Fibroblast of skin of back (primary cell): Measurements from ENCODE around the gene FGD5. TPM values are rescaled to one million over a fixed set of nuclear protein-coding genes. Genes with fewer than 3 reads are reported as not detected.

ENCODE experiments used
- DNase-seq: peaks from one replicate; pipeline ENCODE4 v3.0.0-alpha.2; 2013
- polyA plus RNA-seq, 2 experiments: library from polyadenylated mRNA; unstranded; fragments of 120-200 nt; gene quantifications; one replicate each; pipeline ENCODE4 v1.2.1, GENCODE V29; 2013; ENCODE audit not compliant: insufficient read length in 2 of 2

Gene FGD5, protein sequence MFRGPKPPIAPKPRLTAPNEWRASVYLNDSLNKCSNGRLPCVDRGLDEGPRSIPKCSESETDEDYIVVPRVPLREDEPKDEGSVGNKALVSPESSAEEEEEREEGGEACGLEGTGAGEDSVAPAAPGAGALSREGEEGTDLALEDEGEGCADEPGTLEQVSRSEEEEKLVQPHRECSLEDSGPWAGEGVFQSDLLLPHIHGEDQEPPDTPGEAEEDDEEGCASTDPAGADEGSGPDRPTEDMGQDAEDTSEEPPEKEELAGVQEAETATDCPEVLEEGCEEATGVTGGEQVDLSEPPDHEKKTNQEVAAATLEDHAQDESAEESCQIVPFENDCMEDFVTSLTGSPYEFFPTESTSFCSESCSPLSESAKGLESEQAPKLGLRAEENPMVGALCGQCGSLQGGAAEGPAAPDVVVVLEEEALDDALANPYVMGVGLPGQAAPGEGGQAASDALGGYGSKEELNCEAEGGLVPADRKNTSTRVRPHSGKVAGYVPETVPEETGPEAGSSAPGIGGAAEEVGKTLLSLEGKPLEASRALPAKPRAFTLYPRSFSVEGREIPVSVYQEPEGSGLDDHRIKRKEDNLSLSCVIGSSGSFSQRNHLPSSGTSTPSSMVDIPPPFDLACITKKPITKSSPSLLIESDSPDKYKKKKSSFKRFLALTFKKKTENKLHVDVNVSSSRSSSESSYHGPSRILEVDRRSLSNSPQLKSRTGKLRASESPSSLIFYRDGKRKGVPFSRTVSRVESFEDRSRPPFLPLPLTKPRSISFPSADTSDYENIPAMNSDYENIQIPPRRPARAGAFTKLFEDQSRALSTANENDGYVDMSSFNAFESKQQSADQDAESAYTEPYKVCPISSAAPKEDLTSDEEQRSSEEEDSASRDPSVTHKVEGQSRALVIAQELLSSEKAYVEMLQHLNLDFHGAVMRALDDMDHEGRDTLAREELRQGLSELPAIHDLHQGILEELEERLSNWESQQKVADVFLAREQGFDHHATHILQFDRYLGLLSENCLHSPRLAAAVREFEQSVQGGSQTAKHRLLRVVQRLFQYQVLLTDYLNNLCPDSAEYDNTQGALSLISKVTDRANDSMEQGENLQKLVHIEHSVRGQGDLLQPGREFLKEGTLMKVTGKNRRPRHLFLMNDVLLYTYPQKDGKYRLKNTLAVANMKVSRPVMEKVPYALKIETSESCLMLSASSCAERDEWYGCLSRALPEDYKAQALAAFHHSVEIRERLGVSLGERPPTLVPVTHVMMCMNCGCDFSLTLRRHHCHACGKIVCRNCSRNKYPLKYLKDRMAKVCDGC (N-terminal part only)
- polyA plus RNA-seq (2013, experiment 1 of 2; ENCODE audit: insufficient read length) = 0.35 TPM
- 0.20 TPM for polyA plus RNA-seq (2013, experiment 2 of 2; ENCODE audit: insufficient read length)

DNA sequence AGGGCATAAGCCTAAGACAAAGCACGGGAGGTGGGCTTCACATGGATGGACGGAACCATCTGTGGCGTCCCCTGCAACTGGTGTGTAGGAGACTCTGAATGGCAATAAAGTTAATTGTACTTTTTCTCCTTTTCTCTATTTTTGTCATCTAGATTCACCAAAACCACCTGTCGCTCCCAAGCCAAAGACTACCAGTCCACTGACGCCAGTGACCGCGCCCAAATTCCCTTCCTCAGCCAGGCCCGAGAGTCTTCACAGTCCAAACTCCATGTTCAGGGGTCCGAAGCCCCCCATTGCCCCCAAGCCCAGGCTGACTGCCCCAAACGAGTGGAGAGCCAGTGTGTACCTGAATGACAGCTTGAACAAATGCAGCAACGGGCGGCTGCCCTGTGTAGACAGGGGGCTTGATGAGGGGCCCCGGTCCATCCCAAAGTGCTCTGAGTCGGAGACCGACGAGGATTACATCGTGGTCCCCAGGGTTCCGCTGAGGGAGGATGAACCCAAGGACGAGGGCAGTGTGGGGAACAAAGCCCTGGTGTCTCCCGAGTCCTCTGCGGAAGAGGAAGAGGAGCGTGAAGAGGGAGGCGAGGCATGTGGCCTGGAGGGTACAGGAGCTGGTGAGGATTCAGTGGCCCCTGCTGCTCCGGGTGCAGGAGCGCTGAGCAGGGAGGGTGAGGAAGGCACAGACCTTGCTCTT is at the start of gene FGD5:
TSS of gene FGD5 (plus strand) at position 159 of the 697 bp plus-strand sequence. CDS start at position 269, 110 bp downstream.
- DNase-seq = no peak

DNA sequence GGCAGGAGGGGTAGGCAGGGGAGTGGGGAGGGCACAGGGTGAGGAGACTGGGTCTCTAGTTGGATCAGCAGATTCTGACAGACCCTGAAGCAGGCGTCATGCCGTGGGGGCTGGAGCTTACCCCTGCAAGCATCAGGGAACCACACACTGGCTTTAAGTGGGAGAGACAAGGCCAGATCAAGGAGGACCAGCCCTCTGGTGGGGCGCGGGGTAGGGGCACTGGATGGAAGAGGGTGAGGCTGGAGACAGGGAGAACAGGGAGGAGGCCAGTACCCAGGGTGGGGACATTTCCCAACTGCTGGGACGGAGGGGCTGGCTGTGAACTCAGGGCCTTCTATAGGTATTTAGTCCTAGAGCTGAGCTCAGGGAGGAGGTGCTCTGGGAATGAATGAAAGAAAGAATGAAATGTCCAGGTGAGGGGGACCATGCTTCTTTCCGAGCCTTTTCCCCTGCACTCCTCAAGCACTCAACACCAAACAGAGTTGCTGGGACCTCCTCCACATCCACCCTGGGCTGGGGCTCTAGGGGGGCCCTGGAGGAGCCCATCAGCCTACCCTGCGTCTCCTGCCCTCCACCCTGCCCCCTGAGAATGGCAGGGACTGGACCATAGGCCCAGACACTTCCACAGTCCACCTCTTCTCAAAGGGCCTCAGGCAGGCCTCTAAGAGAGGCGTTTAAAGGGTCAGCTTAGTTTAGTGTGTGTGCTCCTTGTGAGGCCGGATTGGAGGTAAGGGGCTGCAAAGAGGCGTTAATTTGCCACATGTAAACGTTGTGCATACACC is 49.0 kb upstream of the FGD5 start:
- DNase-seq = no peak

DNA sequence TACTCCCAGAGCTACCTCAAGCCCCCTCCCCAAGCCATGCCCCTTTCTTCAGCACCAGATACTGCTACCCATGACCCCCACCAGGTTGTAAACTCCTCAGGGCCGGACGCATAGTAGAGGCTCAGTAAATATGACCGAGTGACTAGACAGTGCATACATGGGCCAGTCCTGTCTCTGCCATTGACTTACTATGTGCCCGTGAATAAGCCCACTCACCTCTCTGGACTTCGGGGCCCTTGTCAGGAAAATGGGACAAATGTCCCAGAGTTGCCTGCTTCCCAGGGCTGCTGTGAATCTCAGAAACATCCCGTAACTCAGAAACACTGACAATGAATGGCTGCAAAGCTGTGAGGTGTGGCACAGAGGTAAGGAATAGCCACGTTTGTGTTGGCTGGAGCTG is 48.2 kb upstream of the FGD5 start:
- DNase-seq = no peak

- no peak for DNase-seq
These were observed 46.9 kb upstream of the FGD5 start for GRCh38 chr3:14771593-14772497.

GRCh38 chr3:14772533-14773138 is 46.1 kb upstream of the FGD5 start:
- no peak for DNase-seq

GRCh38 chr3:14773281-14773680 is 45.5 kb upstream of the FGD5 start:
- DNase-seq = no peak

GRCh38 chr3:14773691-14774128 is 45.1 kb upstream of the FGD5 start:
- no peak for DNase-seq

- no peak for DNase-seq
These were observed 44.3 kb upstream of the FGD5 start for GRCh38 chr3:14774431-14774830.

- DNase-seq = no peak
These were observed 43.8 kb upstream of the FGD5 start for GRCh38 chr3:14775011-14775410.

GRCh38 chr3:14775563-14775962 is 43.2 kb upstream of the FGD5 start:
- no peak for DNase-seq

DNA sequence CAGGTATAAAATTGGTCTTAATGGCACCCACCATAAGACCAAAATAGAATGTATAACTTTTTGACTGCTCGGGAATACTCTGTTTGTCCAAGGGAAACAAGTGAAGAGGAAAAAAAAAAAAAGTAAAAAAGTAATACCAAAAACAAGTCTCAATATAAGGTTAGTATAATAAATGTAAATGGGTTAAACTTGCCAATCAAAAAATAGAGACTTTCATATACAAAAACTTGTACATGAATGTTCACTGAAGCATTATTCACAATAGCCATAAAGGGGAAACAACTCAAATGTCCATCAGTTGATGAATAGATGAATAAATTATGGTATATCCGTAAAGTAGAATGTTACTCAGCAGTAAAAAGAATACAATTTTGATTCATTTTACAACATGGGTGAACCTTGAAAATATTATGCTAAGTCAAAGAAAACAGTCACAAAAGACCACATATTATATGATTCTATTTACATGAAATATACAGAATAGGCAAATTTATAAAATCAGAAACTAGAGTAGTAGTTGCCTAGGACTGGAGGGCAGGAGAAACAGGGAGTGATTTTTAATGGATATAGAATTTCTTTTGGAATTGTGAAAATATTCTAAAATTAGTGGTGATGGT is 39.6 kb upstream of the FGD5 start:
- DNase-seq = no peak

DNA sequence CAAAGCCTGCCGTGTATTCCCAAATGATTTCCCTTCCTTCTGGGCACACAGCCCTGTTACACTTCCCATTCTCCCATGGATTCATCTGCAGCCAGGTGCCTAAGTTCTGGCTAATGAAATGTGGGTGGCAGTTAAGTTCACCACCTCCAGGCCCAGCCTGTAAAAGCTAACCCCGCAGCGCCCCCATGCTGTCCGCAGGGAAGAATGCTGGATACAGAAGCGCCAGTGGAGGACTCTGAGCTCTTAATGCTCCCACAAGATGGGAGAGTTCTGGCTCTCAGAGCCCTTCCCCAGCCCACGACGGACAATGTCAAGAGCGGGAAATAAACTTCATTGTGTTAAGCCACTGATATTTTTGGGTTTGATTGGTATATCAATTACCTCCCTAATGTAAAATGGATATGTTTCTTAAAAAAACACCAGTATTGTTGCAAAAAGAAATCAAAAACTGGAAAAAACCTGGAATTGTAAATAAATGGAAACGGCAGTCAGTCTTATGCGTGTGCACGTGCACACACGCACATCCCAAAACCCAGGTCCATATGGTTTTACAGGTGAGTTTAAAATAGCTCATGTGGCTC is 37.7 kb upstream of the FGD5 start:
- peak; percentile 32 for DNase-seq

DNA sequence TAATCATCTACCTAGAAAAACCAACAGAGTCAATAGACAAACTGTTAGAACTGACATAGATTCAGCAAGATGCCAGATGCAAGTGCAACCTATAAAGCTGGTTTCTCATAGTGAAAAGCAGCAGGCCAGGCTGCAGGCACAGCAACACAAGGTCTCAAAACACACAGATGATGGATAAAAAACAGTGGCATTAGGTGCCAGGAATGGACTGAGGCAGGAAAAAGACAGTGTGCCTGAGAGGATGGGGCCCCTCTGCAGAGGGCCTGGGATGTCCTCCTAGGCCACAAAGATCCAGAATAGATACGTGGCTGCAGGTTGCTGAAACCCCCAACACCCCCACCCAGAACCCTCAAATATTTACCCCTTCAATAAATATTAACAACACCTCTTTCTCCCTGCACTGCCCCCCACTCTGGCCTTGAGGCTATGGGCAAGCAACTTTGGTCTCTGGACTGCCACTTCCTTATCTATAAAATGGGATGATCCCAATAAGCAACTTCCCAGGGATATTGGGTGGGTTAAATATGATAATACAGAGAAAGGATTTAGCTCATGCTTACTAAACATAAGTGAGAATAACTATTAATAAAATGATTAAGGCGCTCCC is 35.2 kb upstream of the FGD5 start:
- no peak for DNase-seq

GRCh38 chr3:14784087-14784681 is 34.6 kb upstream of the FGD5 start:
- DNase-seq = no peak

DNA sequence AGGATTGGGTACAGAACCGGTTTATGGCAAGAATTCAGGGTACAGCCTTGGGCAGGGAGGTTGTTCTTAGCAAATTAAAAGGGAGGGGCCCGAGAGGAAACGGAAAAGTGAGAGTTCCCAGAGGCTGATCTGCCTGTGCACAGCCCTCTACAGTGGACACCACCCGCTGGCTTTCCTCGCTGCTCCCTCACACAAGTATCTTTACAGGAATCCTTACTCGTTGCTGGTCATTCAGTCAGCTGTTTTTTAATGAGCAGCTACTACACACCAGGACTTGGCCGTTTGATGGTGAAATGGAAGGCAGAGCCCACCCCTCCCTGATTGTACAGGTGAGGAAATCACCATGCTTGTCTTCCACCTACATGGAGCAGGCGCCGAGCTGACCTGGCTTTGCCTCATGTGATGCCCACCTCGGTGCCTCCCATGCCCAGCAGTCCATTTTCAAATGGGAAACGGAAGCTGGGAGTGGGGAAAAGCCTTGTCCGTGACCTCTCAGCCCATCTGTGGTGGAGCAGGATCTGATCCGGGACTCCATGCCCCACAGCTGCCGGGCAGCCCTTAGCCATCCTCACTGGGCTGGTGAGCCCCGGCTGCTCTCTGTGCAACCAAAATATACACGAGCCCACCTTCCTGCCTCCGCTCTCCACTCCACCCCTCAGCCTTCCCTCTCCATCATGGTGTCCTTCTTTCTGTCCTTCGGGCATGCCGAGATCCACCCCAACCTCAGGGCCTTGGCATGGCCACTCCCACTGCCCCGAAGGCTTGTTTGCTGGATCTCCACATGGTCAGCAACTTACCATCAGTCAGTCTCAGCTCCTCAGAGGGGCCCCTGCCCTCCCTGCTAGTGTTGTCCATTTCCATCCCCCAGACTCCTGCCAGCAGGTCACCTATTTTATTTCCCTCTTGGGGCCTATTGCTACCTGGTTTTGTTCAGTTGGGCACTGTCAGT is 33.3 kb upstream of the FGD5 start:
- no peak for DNase-seq

DNA sequence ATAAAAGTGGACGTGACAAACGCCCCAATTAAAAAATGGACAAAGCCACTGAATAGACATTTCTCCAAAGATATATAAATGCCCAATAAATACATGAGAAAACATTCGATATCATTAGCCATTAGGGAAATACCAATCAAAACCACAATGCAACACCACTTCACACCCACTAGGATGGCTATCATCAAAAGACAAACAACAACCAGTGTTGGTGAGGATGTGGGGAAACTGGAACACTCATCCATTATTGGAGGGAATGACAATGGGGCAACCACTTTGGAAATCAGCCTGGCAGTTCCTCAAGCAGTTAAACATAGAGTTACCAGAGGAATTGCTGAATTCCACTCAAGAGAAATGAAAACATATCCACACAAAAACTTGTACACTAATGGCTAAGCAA is 32.4 kb upstream of the FGD5 start:
- DNase-seq = no peak

DNA sequence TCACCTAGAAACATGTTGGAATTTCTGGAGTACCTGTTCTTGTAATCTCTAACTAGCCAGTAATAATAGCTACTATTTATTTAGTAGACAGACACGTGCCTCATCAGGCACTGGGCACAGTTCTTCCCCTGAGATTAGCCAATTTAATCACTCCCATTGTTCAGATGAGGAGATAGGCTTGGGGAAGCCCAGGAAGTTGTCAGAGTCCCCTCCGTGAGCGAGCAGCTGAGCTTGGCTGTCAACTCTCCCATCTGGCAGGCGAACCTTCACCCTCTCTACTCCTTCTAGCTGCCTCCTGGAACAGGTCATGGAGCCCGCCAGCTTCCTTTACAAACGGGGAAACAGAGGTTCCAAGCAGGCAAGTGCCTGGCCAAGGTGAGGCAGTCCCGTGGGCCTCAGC is 31.1 kb upstream of the FGD5 start:
- no peak for DNase-seq
